ENCODE measurements around the gene SLC39A6. TPM values are rescaled to one million over a fixed set of nuclear protein-coding genes. Genes with fewer than 3 reads are reported as not detected.

Gene SLC39A6
- total and polyA plus RNA-seq, 2 experiments from 2014 or later = 48.3 to 59.6 TPM

DNA sequence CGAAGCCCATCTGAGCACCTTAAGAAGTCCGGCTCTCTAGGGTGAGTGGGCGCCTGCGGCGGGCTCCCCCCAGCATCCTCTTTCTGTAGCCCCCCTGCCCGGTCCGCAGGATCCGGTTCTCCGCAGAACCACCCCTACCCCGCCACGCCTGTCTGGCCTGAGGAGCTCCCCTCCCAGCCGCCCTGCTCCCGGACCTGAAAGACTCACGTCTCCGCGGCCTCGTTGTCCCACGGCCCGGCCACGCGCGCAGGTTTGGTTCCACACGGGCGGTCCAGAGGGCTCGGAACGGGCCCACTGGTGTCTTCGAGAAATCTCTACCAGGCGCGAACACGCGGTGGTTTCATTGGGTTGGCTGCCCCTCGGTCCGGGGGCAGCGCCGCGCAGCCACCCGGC, 237 bp downstream of the SLC39A6 start:
- Histone ChIP-seq H3K79me2 (peaks cover 69% of the 10 kb centered on the region), H4K20me1 (ENCODE audit: insufficient read depth, poor library complexity, severe bottlenecking) (peaks cover 13% of the 10 kb centered on the region), H3K9me3 (ENCODE audit: low read depth) (no peaks in the 10 kb centered on the region)

DNA sequence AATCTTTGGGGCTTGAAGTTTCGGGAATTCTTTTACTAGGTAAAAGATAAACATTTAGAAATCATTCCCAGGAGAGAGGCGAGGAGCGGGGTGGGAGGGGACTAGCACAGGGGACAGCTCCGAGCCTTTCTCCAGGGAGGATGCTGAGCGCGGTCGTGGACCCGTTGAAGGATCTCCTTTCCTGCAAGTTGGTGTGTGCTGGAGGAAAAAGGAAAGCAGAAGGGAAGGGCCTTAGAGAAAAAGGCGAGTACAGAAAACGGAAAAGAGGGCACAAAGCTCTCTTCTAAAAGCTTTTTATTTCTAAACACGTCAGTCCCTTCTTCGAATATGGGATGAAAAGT, 640 bp downstream of the SLC39A6 start:
- peaks cover 65% of the 10 kb centered on the region for H3K79me2 ChIP-seq
- peak overlapping the region; percentile 88 for H3K4me3 ChIP-seq
- H3K27ac ChIP-seq = peak overlapping the region; percentile 100
- no peaks in the 10 kb centered on the region for H3K9me3 ChIP-seq (ENCODE audit: low read depth)
- H4K20me1 ChIP-seq (ENCODE audit: insufficient read depth, poor library complexity, severe bottlenecking) = peaks cover 13% of the 10 kb centered on the region
- H3K9me2 ChIP-seq (replicated peaks; ENCODE audit: insufficient read depth) = no peaks in the 10 kb centered on the region
- H2AFZ ChIP-seq = peak overlapping the region; percentile 98
- no peaks in the 10 kb centered on the region for H3K27me3 ChIP-seq
- H3K4me2 ChIP-seq = peak overlapping the region; percentile 93
- H3K4me1 ChIP-seq (ENCODE audit: insufficient read depth) = peaks cover 22% of the 10 kb centered on the region
- H3K36me3 ChIP-seq (replicated peaks; ENCODE audit: insufficient read depth, low read depth) = peaks cover 3% of the 10 kb centered on the region
- TF ChIP-seq, protein P1, sequence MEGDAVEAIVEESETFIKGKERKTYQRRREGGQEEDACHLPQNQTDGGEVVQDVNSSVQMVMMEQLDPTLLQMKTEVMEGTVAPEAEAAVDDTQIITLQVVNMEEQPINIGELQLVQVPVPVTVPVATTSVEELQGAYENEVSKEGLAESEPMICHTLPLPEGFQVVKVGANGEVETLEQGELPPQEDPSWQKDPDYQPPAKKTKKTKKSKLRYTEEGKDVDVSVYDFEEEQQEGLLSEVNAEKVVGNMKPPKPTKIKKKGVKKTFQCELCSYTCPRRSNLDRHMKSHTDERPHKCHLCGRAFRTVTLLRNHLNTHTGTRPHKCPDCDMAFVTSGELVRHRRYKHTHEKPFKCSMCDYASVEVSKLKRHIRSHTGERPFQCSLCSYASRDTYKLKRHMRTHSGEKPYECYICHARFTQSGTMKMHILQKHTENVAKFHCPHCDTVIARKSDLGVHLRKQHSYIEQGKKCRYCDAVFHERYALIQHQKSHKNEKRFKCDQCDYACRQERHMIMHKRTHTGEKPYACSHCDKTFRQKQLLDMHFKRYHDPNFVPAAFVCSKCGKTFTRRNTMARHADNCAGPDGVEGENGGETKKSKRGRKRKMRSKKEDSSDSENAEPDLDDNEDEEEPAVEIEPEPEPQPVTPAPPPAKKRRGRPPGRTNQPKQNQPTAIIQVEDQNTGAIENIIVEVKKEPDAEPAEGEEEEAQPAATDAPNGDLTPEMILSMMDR (IDR thresholded peaks at IDR 0.05; ENCODE audit: poor library complexity) = no peak
- no peak for TF ChIP-seq EZH2phosphoT487 (IDR thresholded peaks at IDR 0.05; ENCODE audit: low read depth, severe bottlenecking, unreplicated experiment)
- TF ChIP-seq EZH2 (IDR thresholded peaks at IDR 0.05; ENCODE audit: borderline replicate concordance) = no peak
- DNase-seq (ENCODE audit: low spot score) = peak; percentile 46
- 1% methylated on average over 12 of the region's 12 CpGs for WGBS (ENCODE audit: low lambda C conversion rate, missing lambda C conversion rate)

More for the DNA sequence above, 237 bp downstream of the SLC39A6 start:
- Histone ChIP-seq H3K4me3 (peak overlapping the region; percentile 88), H3K4me2 (peak overlapping the region; percentile 93), H3K27ac (peak overlapping the region; percentile 100), H3K36me3 (replicated peaks; ENCODE audit: insufficient read depth, low read depth) (no peaks in the 10 kb centered on the region), H3K9me2 (replicated peaks; ENCODE audit: insufficient read depth) (no peaks in the 10 kb centered on the region), H3K4me1 (ENCODE audit: insufficient read depth) (peaks cover 22% of the 10 kb centered on the region), H3K27me3 (no peaks in the 10 kb centered on the region), H2AFZ (peak overlapping the region; percentile 98)
- no peak for DNase-seq (ENCODE audit: low spot score)
- WGBS (ENCODE audit: low lambda C conversion rate, missing lambda C conversion rate) = 1% methylated on average over 35 of the region's 37 CpGs
- TF ChIP-seq EZH2phosphoT487 (IDR thresholded peaks at IDR 0.05; ENCODE audit: low read depth, severe bottlenecking, unreplicated experiment) (no peak), EZH2 (IDR thresholded peaks at IDR 0.05; ENCODE audit: borderline replicate concordance) (no peak)

DNA sequence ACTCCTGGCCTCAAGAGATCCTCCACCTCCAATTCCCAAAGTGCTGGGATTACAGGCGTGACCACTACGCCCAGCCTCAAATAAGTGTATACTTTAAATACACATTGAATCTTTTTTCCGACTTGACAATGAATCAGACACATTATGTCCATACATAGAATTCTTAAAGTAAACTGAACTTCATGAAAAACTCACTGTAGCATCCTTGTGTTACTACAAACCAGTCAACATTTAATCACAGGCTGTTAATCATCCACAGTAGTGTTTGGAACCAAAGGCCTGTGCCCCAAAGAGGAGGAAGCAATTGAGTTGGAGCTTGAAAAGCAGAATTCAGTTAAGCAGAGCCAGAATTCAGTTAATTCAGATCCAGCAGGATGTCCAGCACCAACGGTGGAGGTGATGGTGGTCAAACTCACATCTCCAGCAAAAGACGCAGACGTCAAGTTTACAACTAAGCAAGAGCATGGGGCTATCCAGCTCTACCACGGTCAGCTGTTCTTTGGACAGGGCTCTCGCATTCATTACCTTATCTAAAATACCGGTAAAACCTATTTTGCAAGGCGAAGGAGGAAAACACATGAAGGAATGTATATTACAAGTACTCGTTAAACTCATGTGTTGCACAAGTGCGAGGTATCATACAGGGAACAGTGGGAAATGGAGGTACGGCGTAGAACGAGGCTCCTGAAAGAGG, 1.2 kb downstream of the SLC39A6 start:
- DNase-seq (ENCODE audit: low spot score) = peak; percentile 20
- peaks cover 7% of the 10 kb centered on the region for H3K36me3 ChIP-seq (replicated peaks; ENCODE audit: insufficient read depth, low read depth)
- no peaks in the 10 kb centered on the region for H3K9me3 ChIP-seq (ENCODE audit: low read depth)
- H3K4me1 ChIP-seq (ENCODE audit: insufficient read depth) = peaks cover 22% of the 10 kb centered on the region
- peak overlapping the region; percentile 93 for H3K4me2 ChIP-seq
- no peaks in the 10 kb centered on the region for H3K27me3 ChIP-seq
- H3K79me2 ChIP-seq = peaks cover 60% of the 10 kb centered on the region
- no peaks in the 10 kb centered on the region for H3K9me2 ChIP-seq (replicated peaks; ENCODE audit: insufficient read depth)
- H2AFZ ChIP-seq = peak overlapping the region; percentile 98
- peak overlapping the region; percentile 100 for H3K27ac ChIP-seq
- no peak for TF ChIP-seq EZH2 (IDR thresholded peaks at IDR 0.05; ENCODE audit: borderline replicate concordance)
- TF ChIP-seq EZH2phosphoT487 (IDR thresholded peaks at IDR 0.05; ENCODE audit: low read depth, severe bottlenecking, unreplicated experiment) = no peak
- TF ChIP-seq, protein P1 (IDR thresholded peaks at IDR 0.05; ENCODE audit: poor library complexity) = no peak
- H3K4me3 ChIP-seq = peak overlapping the region; percentile 88
- peaks cover 13% of the 10 kb centered on the region for H4K20me1 ChIP-seq (ENCODE audit: insufficient read depth, poor library complexity, severe bottlenecking)
- WGBS (ENCODE audit: low lambda C conversion rate, missing lambda C conversion rate) = 32% methylated on average over 15 of the region's 15 CpGs

DNA sequence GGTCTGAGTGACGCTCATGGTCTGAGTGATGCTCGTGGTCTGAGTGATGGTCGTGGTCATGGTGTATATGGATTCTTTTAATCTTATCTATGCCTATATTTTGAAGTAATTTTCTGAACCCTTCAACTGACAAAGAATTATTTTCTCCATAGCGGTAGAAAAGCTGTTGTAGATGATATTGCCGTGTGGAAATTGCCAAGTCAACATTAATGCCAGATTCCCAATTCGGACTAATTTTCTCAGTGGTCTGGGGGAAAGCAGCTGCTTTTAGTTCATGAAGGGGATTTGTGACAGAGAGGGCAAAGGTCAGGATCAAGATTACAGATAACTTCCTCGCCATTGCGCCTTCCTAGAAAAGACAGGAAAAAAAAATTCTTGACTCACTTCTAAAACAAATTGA, 2.5 kb downstream of the SLC39A6 start:
- Histone ChIP-seq H3K4me3 (no peak overlapping the region), H3K4me2 (no peak overlapping the region), H3K27ac (no peak overlapping the region), H3K4me1 (ENCODE audit: insufficient read depth) (peaks cover 22% of the 10 kb centered on the region), H4K20me1 (ENCODE audit: insufficient read depth, poor library complexity, severe bottlenecking) (peaks cover 7% of the 10 kb centered on the region), H3K27me3 (no peaks in the 10 kb centered on the region), H3K9me3 (ENCODE audit: low read depth) (no peaks in the 10 kb centered on the region), H3K9me2 (replicated peaks; ENCODE audit: insufficient read depth) (no peaks in the 10 kb centered on the region), H3K79me2 (peaks cover 47% of the 10 kb centered on the region), H3K36me3 (replicated peaks; ENCODE audit: insufficient read depth, low read depth) (peaks cover 7% of the 10 kb centered on the region), H2AFZ (no peak overlapping the region)
- WGBS (ENCODE audit: low lambda C conversion rate, missing lambda C conversion rate) = 91% methylated on average over 8 of the region's 8 CpGs
- TF ChIP-seq, protein P1 (IDR thresholded peaks at IDR 0.05; ENCODE audit: poor library complexity) = no peak
- no peak for TF ChIP-seq EZH2 (IDR thresholded peaks at IDR 0.05; ENCODE audit: borderline replicate concordance)
- no peak for TF ChIP-seq EZH2phosphoT487 (IDR thresholded peaks at IDR 0.05; ENCODE audit: low read depth, severe bottlenecking, unreplicated experiment)
- DNase-seq (ENCODE audit: low spot score) = no peak
